Upper lobe of right lung (tissue), 1 donor: ENCODE data around the gene GNA14. TPM values are rescaled to one million over a fixed set of nuclear protein-coding genes. Genes with fewer than 3 reads are reported as not detected.

Experiments used
- ATAC-seq: fragments of 200-7000 bp; cut with Tn5 transposase; one replicate; pipeline ENCODE4 v1.9.1; 2020; ENCODE audit warnings: mild to moderate bottlenecking, moderate library complexity
- DNase-seq: peaks from one replicate; pipeline ENCODE4 v3.0.0-alpha.2; 2020
- H3K27ac ChIP-seq: fragments of 200-600 bp; one replicate; pipeline ENCODE4 v1.8.0; 2022
- H3K27me3 ChIP-seq: fragments of 200-600 bp; one replicate; pipeline ENCODE4 v1.8.0; 2022; ENCODE audit warnings: mild to moderate bottlenecking
- H3K36me3 ChIP-seq: fragments of 200-600 bp; one replicate; pipeline ENCODE4 v1.8.0; 2022
- H3K4me1 ChIP-seq: fragments of 200-600 bp; one replicate; pipeline ENCODE4 v1.8.0; 2022
- H3K4me3 ChIP-seq: fragments of 200-600 bp; one replicate; pipeline ENCODE4 v1.8.0; 2022; ENCODE audit warnings: mild to moderate bottlenecking
- H3K9me3 ChIP-seq: fragments of 200-600 bp; one replicate; pipeline ENCODE4 v1.8.0; 2022
- CTCF ChIP-seq: fragments of 200-600 bp; IDR thresholded peaks from one replicate; pipeline ENCODE4 v1.8.0; 2022; ENCODE audit warnings: antibody characterized with exemption
- intact Hi-C: fragments of 100-400 bp; cut with DNase I; formaldehyde crosslinking; loops from one replicate; pipeline ENCODE4 v1.11.0; 2022
- total RNA-seq: library from RNA; stranded (reverse); fragmentation: NEBNext Ultra II Directional; extraction: Animal tissue kit (Norgen Biotek cat#: 25700); gene quantifications from one replicate; pipeline ENCODE4 v1.2.1, GENCODE V29; 2021
- donor health status: DM: no; HTN: yes; CAD: no; lungs with severe emphysema.

Gene GNA14
- total RNA-seq, 1 donor from 2014 or later = 15.7 TPM

GRCh38 chr9:77424993-77425392 is 223.1 kb downstream of the GNA14 start:
- ATAC-seq (no peak), DNase-seq (no peak)
- no peak for TF ChIP-seq CTCF
- no peak overlapping the region for H3K27ac ChIP-seq
- peaks cover 6% of the 10 kb centered on the region for H3K4me1 ChIP-seq
- no peak overlapping the region for H3K4me3 ChIP-seq
- H3K9me3 ChIP-seq = no peaks in the 10 kb centered on the region
- intact Hi-C loops = no loop called here
- H3K27me3 ChIP-seq = no peaks in the 10 kb centered on the region
- no peaks in the 10 kb centered on the region for H3K36me3 ChIP-seq

- ATAC-seq = no peak
- no peak for DNase-seq
- H3K27ac ChIP-seq = no peak overlapping the region
- H3K36me3 ChIP-seq = no peaks in the 10 kb centered on the region
- H3K4me1 ChIP-seq = peaks cover 6% of the 10 kb centered on the region
- no peak for TF ChIP-seq CTCF
- H3K4me3 ChIP-seq = no peak overlapping the region
- intact Hi-C loops = no loop called here
- no peaks in the 10 kb centered on the region for H3K9me3 ChIP-seq
- no peaks in the 10 kb centered on the region for H3K27me3 ChIP-seq
Measured at GRCh38 chr9:77423841-77424240, 224.3 kb downstream of the GNA14 start.

GRCh38 chr9:77422969-77423368 is 225.2 kb downstream of the GNA14 start:
- Histone ChIP-seq H3K4me1 (peaks cover 6% of the 10 kb centered on the region), H3K36me3 (no peaks in the 10 kb centered on the region), H3K27ac (no peak overlapping the region), H3K9me3 (no peaks in the 10 kb centered on the region), H3K27me3 (no peaks in the 10 kb centered on the region), H3K4me3 (no peak overlapping the region)
- DNase-seq (no peak), ATAC-seq (no peak)
- intact Hi-C loops = no loop called here
- no peak for TF ChIP-seq CTCF

GRCh38 chr9:77421506-77422265 is 226.4 kb downstream of the GNA14 start:
- no peaks in the 10 kb centered on the region for H3K36me3 ChIP-seq
- ATAC-seq = no peak
- H3K4me3 ChIP-seq = no peak overlapping the region
- intact Hi-C loops = no loop called here
- H3K27me3 ChIP-seq = no peaks in the 10 kb centered on the region
- H3K4me1 ChIP-seq = no peaks in the 10 kb centered on the region
- TF ChIP-seq CTCF = no peak
- no peak for DNase-seq
- H3K9me3 ChIP-seq = no peaks in the 10 kb centered on the region
- no peak overlapping the region for H3K27ac ChIP-seq

- no peaks in the 10 kb centered on the region for H3K36me3 ChIP-seq
- intact Hi-C loops = no loop called here
- no peak overlapping the region for H3K27ac ChIP-seq
- H3K9me3 ChIP-seq = no peaks in the 10 kb centered on the region
- no peak for ATAC-seq
- no peak overlapping the region for H3K4me3 ChIP-seq
- no peak for DNase-seq
- H3K27me3 ChIP-seq = no peaks in the 10 kb centered on the region
- no peak for TF ChIP-seq CTCF
- H3K4me1 ChIP-seq = no peaks in the 10 kb centered on the region
Measured at GRCh38 chr9:77420641-77421040, 227.5 kb downstream of the GNA14 start.
